Measurements from ENCODE around the gene FLAD1.

- TF ChIP-seq CTCF (IDR thresholded peaks at IDR 0.05) (no peak), POLR2A (IDR thresholded peaks at IDR 0.05) (no peak)
Measured at GRCh38 chr1:154956544-154956941, 26.6 kb upstream of the FLAD1 start.

All from adrenal gland (tissue), 5 donors.